ENCODE measurements around the gene LCN9. TPM values are rescaled to one million over a fixed set of nuclear protein-coding genes. Genes with fewer than 3 reads are reported as not detected.

The LCN9 gene
- total RNA-seq, 1 experiment from 2014 or later = not detected

DNA sequence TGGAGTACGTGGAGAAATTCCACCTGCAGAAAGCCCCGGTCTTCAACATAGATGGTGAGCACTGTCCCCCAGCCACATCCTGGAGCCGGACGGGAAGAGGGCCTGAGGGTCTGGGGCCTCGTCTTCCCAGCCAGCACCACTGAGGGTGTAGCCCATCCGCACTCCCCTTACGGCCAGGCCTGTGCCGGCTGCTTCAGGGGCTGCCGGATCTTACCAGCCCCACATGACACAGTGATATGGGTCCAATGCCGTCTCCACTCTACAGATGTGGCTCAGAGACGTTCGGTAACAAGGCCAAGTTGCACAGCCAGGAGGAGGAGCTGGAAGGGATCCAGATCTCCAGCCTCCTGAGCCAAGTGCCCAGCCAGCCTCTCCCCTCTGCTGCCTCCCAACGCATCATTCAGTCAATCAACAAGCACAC lies 45.1 kb upstream of the LCN9 start:
- DNase-seq (no peak), ATAC-seq (no peak)
- no peak overlapping the region for H3K4me2 ChIP-seq (ENCODE audit: low read length)
- no TSS peak for BruUV-seq (replicated peaks)
- no peaks in the 10 kb centered on the region for H3F3A ChIP-seq (ENCODE audit: low read length, unreplicated experiment)
- H3K4me3 ChIP-seq (ENCODE audit: low read length) = no peak overlapping the region
- ChIA-PET POLR2A (ENCODE audit: unreplicated experiment) (no interaction called here), CTCF (no interaction called here)
- no peak overlapping the region for H3K27ac ChIP-seq (ENCODE audit: low read length)
- peaks cover 30% of the 10 kb centered on the region for H3K27me3 ChIP-seq (ENCODE audit: low read length)
- H3K36me3 ChIP-seq (ENCODE audit: low read depth, low read length) = no peaks in the 10 kb centered on the region
- no peak overlapping the region for H3K9ac ChIP-seq (ENCODE audit: low read length)
- H3K9me2 ChIP-seq (replicated peaks; ENCODE audit: low read length) = no peaks in the 10 kb centered on the region
- H4K20me1 ChIP-seq (ENCODE audit: low read length) = no peaks in the 10 kb centered on the region
- H3K79me2 ChIP-seq (ENCODE audit: low read length) = no peaks in the 10 kb centered on the region
- H3K9me3 ChIP-seq (ENCODE audit: low read length) = no peaks in the 10 kb centered on the region
- H2AFZ ChIP-seq (ENCODE audit: low read length) = no peak overlapping the region
- intact Hi-C loops (cut with micrococcal nuclease) = no loop called here
- TF ChIP-seq, protein P1, sequence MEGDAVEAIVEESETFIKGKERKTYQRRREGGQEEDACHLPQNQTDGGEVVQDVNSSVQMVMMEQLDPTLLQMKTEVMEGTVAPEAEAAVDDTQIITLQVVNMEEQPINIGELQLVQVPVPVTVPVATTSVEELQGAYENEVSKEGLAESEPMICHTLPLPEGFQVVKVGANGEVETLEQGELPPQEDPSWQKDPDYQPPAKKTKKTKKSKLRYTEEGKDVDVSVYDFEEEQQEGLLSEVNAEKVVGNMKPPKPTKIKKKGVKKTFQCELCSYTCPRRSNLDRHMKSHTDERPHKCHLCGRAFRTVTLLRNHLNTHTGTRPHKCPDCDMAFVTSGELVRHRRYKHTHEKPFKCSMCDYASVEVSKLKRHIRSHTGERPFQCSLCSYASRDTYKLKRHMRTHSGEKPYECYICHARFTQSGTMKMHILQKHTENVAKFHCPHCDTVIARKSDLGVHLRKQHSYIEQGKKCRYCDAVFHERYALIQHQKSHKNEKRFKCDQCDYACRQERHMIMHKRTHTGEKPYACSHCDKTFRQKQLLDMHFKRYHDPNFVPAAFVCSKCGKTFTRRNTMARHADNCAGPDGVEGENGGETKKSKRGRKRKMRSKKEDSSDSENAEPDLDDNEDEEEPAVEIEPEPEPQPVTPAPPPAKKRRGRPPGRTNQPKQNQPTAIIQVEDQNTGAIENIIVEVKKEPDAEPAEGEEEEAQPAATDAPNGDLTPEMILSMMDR (conservative IDR thresholded peaks at IDR 0.05; ENCODE audit: low read depth, low read length) = no peak
- TF ChIP-seq EZH2 (IDR thresholded peaks at IDR 0.05; ENCODE audit: low read length, unreplicated experiment) = no peak
- H3K4me1 ChIP-seq (ENCODE audit: insufficient read depth, low read length) = no peaks in the 10 kb centered on the region

DNA sequence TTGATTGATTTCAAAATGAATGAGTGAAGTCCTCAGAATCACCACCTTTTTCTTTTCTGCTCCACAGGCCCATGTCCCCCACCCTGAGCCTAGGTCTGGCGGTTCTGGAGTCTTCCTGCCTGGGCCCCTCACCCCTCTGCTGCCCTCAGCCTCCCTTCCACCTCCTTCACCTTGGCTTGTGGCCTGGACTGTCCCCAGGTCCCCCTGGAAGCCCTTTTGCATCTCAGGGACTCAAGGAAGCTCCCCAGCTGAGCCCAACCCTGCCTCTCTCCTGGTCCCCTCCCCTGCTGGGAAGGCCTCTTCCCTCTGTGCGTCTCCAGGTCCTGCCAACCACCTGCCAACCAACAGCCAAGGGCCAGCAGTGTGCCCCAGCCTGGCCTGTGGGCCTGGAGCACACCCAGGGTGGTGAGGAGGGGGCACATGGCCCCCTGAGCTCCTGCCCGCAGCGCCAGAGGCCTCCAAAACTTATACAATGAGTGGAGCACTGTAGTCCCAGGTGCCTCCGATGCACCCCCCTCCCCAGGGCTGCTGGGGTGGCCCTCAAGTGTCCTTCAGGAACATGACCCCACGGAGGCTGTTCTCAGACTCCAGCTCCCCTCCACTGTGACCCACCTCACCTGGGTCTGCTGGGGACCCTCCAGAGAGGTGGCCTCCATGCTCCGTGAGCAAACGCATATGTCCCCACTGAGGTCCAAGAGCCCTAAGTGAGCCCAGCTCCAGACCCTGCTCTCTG lies 44.1 kb upstream of the LCN9 start:
- no peak for ATAC-seq
- Histone ChIP-seq H3K79me2 (ENCODE audit: low read length) (no peaks in the 10 kb centered on the region), H3K27ac (ENCODE audit: low read length) (no peak overlapping the region), H3K4me3 (ENCODE audit: low read length) (no peak overlapping the region), H3K9me2 (replicated peaks; ENCODE audit: low read length) (no peaks in the 10 kb centered on the region), H3K4me1 (ENCODE audit: insufficient read depth, low read length) (no peaks in the 10 kb centered on the region), H3K9me3 (ENCODE audit: low read length) (no peaks in the 10 kb centered on the region), H3K36me3 (ENCODE audit: low read depth, low read length) (no peaks in the 10 kb centered on the region), H2AFZ (ENCODE audit: low read length) (no peak overlapping the region), H4K20me1 (ENCODE audit: low read length) (no peaks in the 10 kb centered on the region), H3F3A (ENCODE audit: low read length, unreplicated experiment) (no peaks in the 10 kb centered on the region), H3K9ac (ENCODE audit: low read length) (no peak overlapping the region), H3K4me2 (ENCODE audit: low read length) (no peak overlapping the region), H3K27me3 (ENCODE audit: low read length) (peaks cover 38% of the 10 kb centered on the region)
- POLR2A ChIA-PET (ENCODE audit: unreplicated experiment) = no interaction called here
- CTCF ChIA-PET = no interaction called here
- no peak for DNase-seq
- BruUV-seq (replicated peaks) = no TSS peak
- intact Hi-C loops (cut with micrococcal nuclease) = no loop called here
- TF ChIP-seq EZH2phosphoT487 (IDR thresholded peaks at IDR 0.05; ENCODE audit: borderline replicate concordance, low read length) (no peak), EZH2 (IDR thresholded peaks at IDR 0.05; ENCODE audit: low read length, unreplicated experiment) (no peak)
- TF ChIP-seq, protein P1 (conservative IDR thresholded peaks at IDR 0.05; ENCODE audit: low read depth, low read length) = no peak

DNA sequence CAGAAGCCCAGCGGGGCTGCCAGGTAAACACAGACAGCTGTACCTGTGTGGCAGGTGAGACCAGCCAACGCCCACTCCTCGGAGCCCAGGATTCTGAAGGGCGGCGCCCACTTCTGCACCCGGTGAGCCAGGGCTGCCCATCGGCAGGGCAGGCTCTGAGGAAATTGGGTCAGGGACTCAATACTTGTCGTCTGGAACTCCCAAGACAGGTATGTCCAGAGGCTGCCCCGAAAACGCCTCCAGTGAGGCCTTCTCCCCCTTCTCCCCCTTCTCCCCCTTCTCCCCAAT lies 43.6 kb upstream of the LCN9 start:
- Histone ChIP-seq H3K9me2 (replicated peaks; ENCODE audit: low read length) (no peaks in the 10 kb centered on the region), H3K36me3 (ENCODE audit: low read depth, low read length) (no peaks in the 10 kb centered on the region), H4K20me1 (ENCODE audit: low read length) (no peaks in the 10 kb centered on the region), H3K9me3 (ENCODE audit: low read length) (no peaks in the 10 kb centered on the region), H3K4me1 (ENCODE audit: insufficient read depth, low read length) (no peaks in the 10 kb centered on the region), H3F3A (ENCODE audit: low read length, unreplicated experiment) (no peaks in the 10 kb centered on the region), H2AFZ (ENCODE audit: low read length) (no peak overlapping the region), H3K27ac (ENCODE audit: low read length) (no peak overlapping the region), H3K79me2 (ENCODE audit: low read length) (no peaks in the 10 kb centered on the region), H3K27me3 (ENCODE audit: low read length) (peaks cover 41% of the 10 kb centered on the region), H3K4me2 (ENCODE audit: low read length) (no peak overlapping the region), H3K9ac (ENCODE audit: low read length) (no peak overlapping the region), H3K4me3 (ENCODE audit: low read length) (no peak overlapping the region)
- BruUV-seq (replicated peaks) = no TSS peak
- TF ChIP-seq, protein P1 (conservative IDR thresholded peaks at IDR 0.05; ENCODE audit: low read depth, low read length) = no peak
- no peak for TF ChIP-seq EZH2 (IDR thresholded peaks at IDR 0.05; ENCODE audit: low read length, unreplicated experiment)
- TF ChIP-seq EZH2phosphoT487 (IDR thresholded peaks at IDR 0.05; ENCODE audit: borderline replicate concordance, low read length) = no peak
- intact Hi-C loops (cut with micrococcal nuclease) = no loop called here
- no peak for DNase-seq
- CTCF ChIA-PET = no interaction called here
- POLR2A ChIA-PET (ENCODE audit: unreplicated experiment) = no interaction called here
- no peak for ATAC-seq
